ENCODE results near the gene ABLIM1. TPM values are rescaled to one million over a fixed set of nuclear protein-coding genes. Genes with fewer than 3 reads are reported as not detected.

Gene ABLIM1
- total and polyA plus RNA-seq, 2 of the 4 experiments (the other 2 are of a cell fraction) = 7.7 to 9.9 TPM

- BruUV-seq (replicated peaks) = no TSS peak
- H3K4ac ChIP-seq (ENCODE audit: low read depth, low read length) = no peak overlapping the region
- in situ Hi-C loops (cut with MboI; ENCODE audit: low sequenced_read_pairs) = no loop called here
Observed at GRCh38 chr10:114590993-114591392, 67.1 kb downstream of the ABLIM1 start.

More at GRCh38 chr10:114590993-114591392, 67.1 kb downstream of the ABLIM1 start:
- H4K8ac ChIP-seq (ENCODE audit: low read depth in 2 of 2, low read length in 2 of 2) = no peak overlapping the region
- H3K9me3 ChIP-seq (ENCODE audit: control insufficient read depth, insufficient read depth, low read length) = 0 out of 2 replicates have a peak, but pooled peaks cover 3% of the 10 kb centered on the region
- H3K18ac ChIP-seq (ENCODE audit: low read depth, low read length) = no peak overlapping the region
- dilution Hi-C loops (cut with HindIII; ENCODE audit: low sequenced_read_pairs, unreplicated experiment) = no loop called here
- no peak overlapping the region for H2AFZ ChIP-seq (replicated peaks; ENCODE audit: low read length, poor library complexity)
- ChIA-PET POLR2A (ENCODE audit: unreplicated experiment) (no interaction called here), CTCF (no interaction called here)
- H3K4me3 ChIP-seq (ENCODE audit: insufficient read depth, low read depth, low read length) = no peak overlapping the region
- H3K36me3 ChIP-seq (ENCODE audit: control insufficient read depth, insufficient read depth, low read length) = no peaks in the 10 kb centered on the region
- no peak overlapping the region for H2BK20ac ChIP-seq (ENCODE audit: low read depth, low read length)
- no peak overlapping the region for H2AK9ac ChIP-seq (replicated peaks; ENCODE audit: low read depth, low read length, poor library complexity)
- H3K4me2 ChIP-seq (ENCODE audit: low read depth, low read length) = no peak overlapping the region
- peaks cover under 1% of the 10 kb centered on the region; the same call in 1 of the 2 replicates for H3K27me3 ChIP-seq (ENCODE audit: control insufficient read depth, insufficient read depth, low read length)
- no peak overlapping the region for H4K91ac ChIP-seq (ENCODE audit: insufficient read depth, low read depth, low read length)
- no peak overlapping the region for H3K14ac ChIP-seq (replicated peaks; ENCODE audit: low read depth, low read length)
- H4K5ac ChIP-seq (ENCODE audit: low read depth, low read length) = no peak overlapping the region
- no peak overlapping the region for H2BK15ac ChIP-seq (ENCODE audit: low read depth, low read length)
- no peak overlapping the region for H2BK5ac ChIP-seq (ENCODE audit: low read depth, low read length, poor library complexity, severe bottlenecking)
- no peak for DNase-seq
- no peaks in the 10 kb centered on the region for H3K9me1 ChIP-seq (ENCODE audit: insufficient read depth, low read length)
- H3K23ac ChIP-seq (ENCODE audit: low read depth, low read length) = no peak overlapping the region
- H3K27ac ChIP-seq (ENCODE audit: insufficient read depth, low read length) = no peak overlapping the region
- no peak overlapping the region for H2BK120ac ChIP-seq (ENCODE audit: low read depth, low read length)
- H2AK5ac ChIP-seq (ENCODE audit: low read depth, low read length) = no peak overlapping the region
- no peak for ATAC-seq (ENCODE audit: low read depth)
- no peaks in the 10 kb centered on the region for H4K20me1 ChIP-seq (ENCODE audit: insufficient read depth, low read length)
- TF ChIP-seq USF2 (IDR thresholded peaks at IDR 0.05; ENCODE audit: low read depth, low read length) = no peak
- TF ChIP-seq RFX5 (IDR thresholded peaks at IDR 0.05; ENCODE audit: low read depth, low read length) = no peak
- TF ChIP-seq MAFK (IDR thresholded peaks at IDR 0.05; ENCODE audit: low read depth, low read length) = no peak
- TF ChIP-seq ELK1 (IDR thresholded peaks at IDR 0.05; ENCODE audit: borderline replicate concordance, low read depth, low read length) = no peak
- TF ChIP-seq RAD21 (IDR thresholded peaks at IDR 0.05; ENCODE audit: low read length) = no peak
- TF ChIP-seq CTCF (conservative IDR thresholded peaks at IDR 0.05; ENCODE audit: low read depth, low read length) = no peak
- no peak for TF ChIP-seq CEBPB (IDR thresholded peaks at IDR 0.05; ENCODE audit: low read depth, low read length)
- no peak for TF ChIP-seq CHD1 (IDR thresholded peaks at IDR 0.05; ENCODE audit: low read depth, low read length)
- TF ChIP-seq RCOR1 (IDR thresholded peaks at IDR 0.05; ENCODE audit: insufficient replicate concordance, low read length) = no peak
- no peak for TF ChIP-seq POLR2A (IDR thresholded peaks at IDR 0.05; ENCODE audit: low read depth, low read length)
- TF ChIP-seq FOS (IDR thresholded peaks at IDR 0.05; ENCODE audit: low read depth, low read length) = no peak
- no peak for TF ChIP-seq BHLHE40 (IDR thresholded peaks at IDR 0.05; ENCODE audit: low read depth, low read length)
- no peak for TF ChIP-seq NFE2L2 (IDR thresholded peaks at IDR 0.05; ENCODE audit: low read depth, low read length)
- no peaks in the 10 kb centered on the region for H3K4me1 ChIP-seq (ENCODE audit: control insufficient read depth, insufficient read depth, low read length)
- H3K56ac ChIP-seq (ENCODE audit: extremely low read depth, insufficient read depth, low read length) = no peak overlapping the region
- no peak overlapping the region for H3K9ac ChIP-seq (ENCODE audit: low read depth, low read length)
- intact Hi-C loops (cut with micrococcal nuclease) = no loop called here
- H3K79me1 ChIP-seq (ENCODE audit: low read depth in 1 of 2, low read length in 2 of 2) = no peaks in the 10 kb centered on the region

Data from IMR-90 (cell line).